Measurements from ENCODE around the gene PPP1R1B. TPM values are rescaled to one million over a fixed set of nuclear protein-coding genes. Genes with fewer than 3 reads are reported as not detected.

The PPP1R1B gene
- total and polyA plus RNA-seq, 9 of the 15 experiments (the other 6 are each of a cell fraction or from before 2014, with no cell fraction given) = 0.07 to 0.18 (median 0.10) TPM; not detected in 4

DNA sequence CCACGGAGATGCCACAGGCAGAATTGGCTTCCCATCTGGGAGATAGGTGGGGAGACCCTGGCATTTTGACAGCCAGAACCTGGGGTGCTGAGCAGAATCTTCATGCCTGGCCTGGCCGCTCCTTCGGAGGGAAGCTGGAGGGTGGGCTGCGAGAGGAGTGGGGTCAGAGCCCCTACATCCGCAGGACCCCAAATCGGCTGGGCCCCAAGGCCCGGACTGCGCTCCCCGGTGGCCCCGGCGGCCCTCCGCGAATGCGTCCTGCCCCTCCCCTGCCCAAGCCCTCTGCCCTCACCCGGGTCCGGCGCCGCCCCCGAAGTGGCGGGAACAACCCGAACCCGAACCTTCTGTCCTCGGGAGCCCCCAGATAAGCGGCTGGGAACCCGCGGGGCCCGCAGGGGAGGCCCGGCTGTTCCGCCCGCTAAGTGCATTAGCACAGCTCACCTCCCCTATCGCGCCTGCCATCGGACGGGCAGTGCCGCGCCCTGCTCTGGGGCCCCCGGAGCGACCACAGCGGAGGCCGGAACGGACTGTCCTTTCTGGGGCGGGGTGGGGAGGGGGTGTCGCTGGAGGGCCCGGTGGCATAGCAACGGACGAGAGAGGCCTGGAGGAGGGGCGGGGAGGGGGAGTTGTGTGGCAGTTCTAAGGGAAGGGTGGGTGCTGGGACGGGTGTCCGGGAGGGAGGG is 40.7 kb downstream of the PPP1R1B start (continued):
- TF ChIP-seq, protein P1, sequence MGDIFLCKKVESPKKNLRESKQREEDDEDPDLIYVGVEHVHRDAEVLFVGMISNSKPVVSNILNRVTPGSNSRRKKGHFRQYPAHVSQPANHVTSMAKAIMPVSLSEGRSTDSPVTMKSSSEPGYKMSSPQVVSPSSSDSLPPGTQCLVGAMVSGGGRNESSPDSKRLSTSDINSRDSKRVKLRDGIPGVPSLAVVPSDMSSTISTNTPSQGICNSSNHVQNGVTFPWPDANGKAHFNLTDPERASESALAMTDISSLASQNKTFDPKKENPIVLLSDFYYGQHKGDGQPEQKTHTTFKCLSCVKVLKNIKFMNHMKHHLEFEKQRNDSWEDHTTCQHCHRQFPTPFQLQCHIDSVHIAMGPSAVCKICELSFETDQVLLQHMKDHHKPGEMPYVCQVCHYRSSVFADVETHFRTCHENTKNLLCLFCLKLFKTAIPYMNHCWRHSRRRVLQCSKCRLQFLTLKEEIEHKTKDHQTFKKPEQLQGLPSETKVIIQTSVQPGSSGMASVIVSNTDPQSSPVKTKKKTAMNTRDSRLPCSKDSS (IDR thresholded peaks at IDR 0.05; ENCODE audit: low read depth, partially characterized antibody) = no peak
- TF ChIP-seq PTTG1 (tag; IDR thresholded peaks at IDR 0.05; ENCODE audit: low read depth) (no peak), NFE2L1 (tag; IDR thresholded peaks at IDR 0.05; ENCODE audit: borderline replicate concordance, low read depth) (no peak), POLR2AphosphoS2 (IDR thresholded peaks at IDR 0.05; ENCODE audit: low read length) (no peak), RFX5 (IDR thresholded peaks at IDR 0.05; ENCODE audit: low read depth, low read length) (no peak), HNRNPK (IDR thresholded peaks at IDR 0.05; ENCODE audit: low read depth, low read length, poor library complexity, severe bottlenecking) (peak; percentile 16), STAT5A (IDR thresholded peaks at IDR 0.05; ENCODE audit: borderline replicate concordance, low read length) (no peak), DPF2 (IDR thresholded peaks at IDR 0.05) (peak; percentile 66), ZNF766 (CRISPR knock-in tag; conservative IDR thresholded peaks at IDR 0.05) (no peak), HOXB6 (CRISPR knock-in tag; IDR thresholded peaks at IDR 0.05; ENCODE audit: borderline replicate concordance) (no peak), PRPF4 (IDR thresholded peaks at IDR 0.05; ENCODE audit: insufficient read depth, low read depth, low read length, poor library complexity, severe bottlenecking) (no peak), ZNF165 (CRISPR knock-in tag; IDR thresholded peaks at IDR 0.05; ENCODE audit: borderline replicate concordance) (no peak), SAP30 (IDR thresholded peaks at IDR 0.05; ENCODE audit: borderline replicate concordance, insufficient read depth, low read depth, low read length, poor library complexity, severe bottlenecking) (no peak), SMARCE1 (IDR thresholded peaks at IDR 0.05) (peak; percentile 39; the same call in 1 of the 2 replicates), SIRT6 (IDR thresholded peaks at IDR 0.05; ENCODE audit: low read depth, low read length) (no peak)
- TF ChIP-seq, protein P2, sequence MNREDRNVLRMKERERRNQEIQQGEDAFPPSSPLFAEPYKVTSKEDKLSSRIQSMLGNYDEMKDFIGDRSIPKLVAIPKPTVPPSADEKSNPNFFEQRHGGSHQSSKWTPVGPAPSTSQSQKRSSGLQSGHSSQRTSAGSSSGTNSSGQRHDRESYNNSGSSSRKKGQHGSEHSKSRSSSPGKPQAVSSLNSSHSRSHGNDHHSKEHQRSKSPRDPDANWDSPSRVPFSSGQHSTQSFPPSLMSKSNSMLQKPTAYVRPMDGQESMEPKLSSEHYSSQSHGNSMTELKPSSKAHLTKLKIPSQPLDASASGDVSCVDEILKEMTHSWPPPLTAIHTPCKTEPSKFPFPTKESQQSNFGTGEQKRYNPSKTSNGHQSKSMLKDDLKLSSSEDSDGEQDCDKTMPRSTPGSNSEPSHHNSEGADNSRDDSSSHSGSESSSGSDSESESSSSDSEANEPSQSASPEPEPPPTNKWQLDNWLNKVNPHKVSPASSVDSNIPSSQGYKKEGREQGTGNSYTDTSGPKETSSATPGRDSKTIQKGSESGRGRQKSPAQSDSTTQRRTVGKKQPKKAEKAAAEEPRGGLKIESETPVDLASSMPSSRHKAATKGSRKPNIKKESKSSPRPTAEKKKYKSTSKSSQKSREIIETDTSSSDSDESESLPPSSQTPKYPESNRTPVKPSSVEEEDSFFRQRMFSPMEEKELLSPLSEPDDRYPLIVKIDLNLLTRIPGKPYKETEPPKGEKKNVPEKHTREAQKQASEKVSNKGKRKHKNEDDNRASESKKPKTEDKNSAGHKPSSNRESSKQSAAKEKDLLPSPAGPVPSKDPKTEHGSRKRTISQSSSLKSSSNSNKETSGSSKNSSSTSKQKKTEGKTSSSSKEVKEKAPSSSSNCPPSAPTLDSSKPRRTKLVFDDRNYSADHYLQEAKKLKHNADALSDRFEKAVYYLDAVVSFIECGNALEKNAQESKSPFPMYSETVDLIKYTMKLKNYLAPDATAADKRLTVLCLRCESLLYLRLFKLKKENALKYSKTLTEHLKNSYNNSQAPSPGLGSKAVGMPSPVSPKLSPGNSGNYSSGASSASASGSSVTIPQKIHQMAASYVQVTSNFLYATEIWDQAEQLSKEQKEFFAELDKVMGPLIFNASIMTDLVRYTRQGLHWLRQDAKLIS (CRISPR knock-in tag; IDR thresholded peaks at IDR 0.05) = no peak
- TF ChIP-seq, protein P3, sequence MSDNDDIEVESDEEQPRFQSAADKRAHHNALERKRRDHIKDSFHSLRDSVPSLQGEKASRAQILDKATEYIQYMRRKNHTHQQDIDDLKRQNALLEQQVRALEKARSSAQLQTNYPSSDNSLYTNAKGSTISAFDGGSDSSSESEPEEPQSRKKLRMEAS (CRISPR knock-in tag; IDR thresholded peaks at IDR 0.05) = no peak
- TF ChIP-seq, protein P4, sequence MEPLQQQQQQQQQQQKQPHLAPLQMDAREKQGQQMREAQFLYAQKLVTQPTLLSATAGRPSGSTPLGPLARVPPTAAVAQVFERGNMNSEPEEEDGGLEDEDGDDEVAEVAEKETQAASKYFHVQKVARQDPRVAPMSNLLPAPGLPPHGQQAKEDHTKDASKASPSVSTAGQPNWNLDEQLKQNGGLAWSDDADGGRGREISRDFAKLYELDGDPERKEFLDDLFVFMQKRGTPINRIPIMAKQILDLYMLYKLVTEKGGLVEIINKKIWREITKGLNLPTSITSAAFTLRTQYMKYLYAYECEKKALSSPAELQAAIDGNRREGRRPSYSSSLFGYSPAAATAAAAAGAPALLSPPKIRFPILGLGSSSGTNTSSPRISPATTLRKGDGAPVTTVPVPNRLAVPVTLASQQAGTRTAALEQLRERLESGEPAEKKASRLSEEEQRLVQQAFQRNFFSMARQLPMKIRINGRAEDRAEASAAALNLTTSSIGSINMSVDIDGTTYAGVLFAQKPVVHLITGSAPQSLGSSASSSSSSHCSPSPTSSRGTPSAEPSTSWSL (CRISPR knock-in tag; IDR thresholded peaks at IDR 0.05; ENCODE audit: borderline replicate concordance) = no peak
